GM13977 (cell line): ENCODE measurements around the gene ACKR2.

ENCODE experiments used
- DNase-seq: peaks from one replicate; pipeline ENCODE4 v3.0.0; 2012; ENCODE audit warnings: low spot score
- in situ Hi-C: fragments of 300-500 bp; cut with MboI; formaldehyde crosslinking; loops from one replicate; pipeline ENCODE4 v1.12.0; 2022; ENCODE audit warnings: low sequenced_read_pairs, low pct_unique_long_range_greater_than_20kb, mixed read lengths, inconsistent platforms; ENCODE audit not compliant: unreplicated experiment
- TF ChIP-seq, protein P1 (sequence below): IDR thresholded peaks from 2 replicates; pipeline ENCODE4 v1.5.1; 2012; ENCODE audit warnings: mild to moderate bottlenecking, control low read depth; ENCODE audit not compliant: insufficient read depth; ENCODE audit errors: extremely low read depth, missing control alignments

The ACKR2 gene

DNA sequence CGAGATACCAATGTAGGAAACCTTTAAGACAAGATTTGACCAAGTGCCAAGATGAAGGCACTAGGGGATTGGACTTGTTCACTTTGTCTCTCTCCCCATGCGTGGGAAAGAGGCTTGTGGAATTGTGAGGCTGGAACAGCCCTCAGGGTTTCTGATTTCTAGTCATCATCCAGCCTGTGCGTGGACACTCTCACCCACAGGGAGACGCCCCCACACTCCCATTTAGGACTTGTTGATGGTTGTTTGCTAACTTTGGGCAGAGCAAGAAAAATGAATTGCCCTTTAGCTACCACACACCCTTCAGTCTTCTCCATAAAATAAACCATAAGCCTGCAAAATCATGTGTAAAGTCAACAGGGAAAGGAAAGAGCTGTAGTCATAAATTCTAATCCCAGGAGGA lies 18.4 kb downstream of the ACKR2 start:
- no peak for DNase-seq
- in situ Hi-C loops = no loop called here
- TF ChIP-seq, protein P1, sequence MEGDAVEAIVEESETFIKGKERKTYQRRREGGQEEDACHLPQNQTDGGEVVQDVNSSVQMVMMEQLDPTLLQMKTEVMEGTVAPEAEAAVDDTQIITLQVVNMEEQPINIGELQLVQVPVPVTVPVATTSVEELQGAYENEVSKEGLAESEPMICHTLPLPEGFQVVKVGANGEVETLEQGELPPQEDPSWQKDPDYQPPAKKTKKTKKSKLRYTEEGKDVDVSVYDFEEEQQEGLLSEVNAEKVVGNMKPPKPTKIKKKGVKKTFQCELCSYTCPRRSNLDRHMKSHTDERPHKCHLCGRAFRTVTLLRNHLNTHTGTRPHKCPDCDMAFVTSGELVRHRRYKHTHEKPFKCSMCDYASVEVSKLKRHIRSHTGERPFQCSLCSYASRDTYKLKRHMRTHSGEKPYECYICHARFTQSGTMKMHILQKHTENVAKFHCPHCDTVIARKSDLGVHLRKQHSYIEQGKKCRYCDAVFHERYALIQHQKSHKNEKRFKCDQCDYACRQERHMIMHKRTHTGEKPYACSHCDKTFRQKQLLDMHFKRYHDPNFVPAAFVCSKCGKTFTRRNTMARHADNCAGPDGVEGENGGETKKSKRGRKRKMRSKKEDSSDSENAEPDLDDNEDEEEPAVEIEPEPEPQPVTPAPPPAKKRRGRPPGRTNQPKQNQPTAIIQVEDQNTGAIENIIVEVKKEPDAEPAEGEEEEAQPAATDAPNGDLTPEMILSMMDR = no peak

DNA sequence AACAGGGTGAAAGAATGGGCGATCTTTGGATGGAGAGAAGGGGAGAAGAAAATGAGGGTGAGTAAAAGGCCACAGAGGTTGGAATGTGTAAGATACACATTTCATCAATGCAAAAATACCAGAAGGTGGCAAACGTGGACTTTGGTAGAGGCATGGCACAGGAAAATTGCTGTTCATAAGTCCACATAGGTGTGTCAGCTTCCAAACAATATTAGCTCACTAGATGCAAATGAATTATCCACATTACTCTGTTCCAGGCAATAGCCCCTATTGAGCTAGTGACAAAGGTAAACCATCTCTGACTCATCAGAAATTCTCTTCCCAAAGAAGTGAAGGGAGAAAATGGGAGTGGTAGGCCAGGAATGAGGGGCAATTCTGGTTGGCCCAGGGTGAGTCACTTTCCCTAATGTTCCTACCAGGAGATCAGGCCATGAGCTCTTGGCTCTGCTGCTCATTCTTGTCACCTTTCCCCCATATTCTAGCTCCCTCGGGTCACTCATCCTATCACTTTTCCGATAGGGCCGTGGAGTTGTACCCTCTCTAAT lies 19.9 kb downstream of the ACKR2 start:
- TF ChIP-seq, protein P1 = no peak
- in situ Hi-C loops = no loop called here
- DNase-seq = no peak

DNA sequence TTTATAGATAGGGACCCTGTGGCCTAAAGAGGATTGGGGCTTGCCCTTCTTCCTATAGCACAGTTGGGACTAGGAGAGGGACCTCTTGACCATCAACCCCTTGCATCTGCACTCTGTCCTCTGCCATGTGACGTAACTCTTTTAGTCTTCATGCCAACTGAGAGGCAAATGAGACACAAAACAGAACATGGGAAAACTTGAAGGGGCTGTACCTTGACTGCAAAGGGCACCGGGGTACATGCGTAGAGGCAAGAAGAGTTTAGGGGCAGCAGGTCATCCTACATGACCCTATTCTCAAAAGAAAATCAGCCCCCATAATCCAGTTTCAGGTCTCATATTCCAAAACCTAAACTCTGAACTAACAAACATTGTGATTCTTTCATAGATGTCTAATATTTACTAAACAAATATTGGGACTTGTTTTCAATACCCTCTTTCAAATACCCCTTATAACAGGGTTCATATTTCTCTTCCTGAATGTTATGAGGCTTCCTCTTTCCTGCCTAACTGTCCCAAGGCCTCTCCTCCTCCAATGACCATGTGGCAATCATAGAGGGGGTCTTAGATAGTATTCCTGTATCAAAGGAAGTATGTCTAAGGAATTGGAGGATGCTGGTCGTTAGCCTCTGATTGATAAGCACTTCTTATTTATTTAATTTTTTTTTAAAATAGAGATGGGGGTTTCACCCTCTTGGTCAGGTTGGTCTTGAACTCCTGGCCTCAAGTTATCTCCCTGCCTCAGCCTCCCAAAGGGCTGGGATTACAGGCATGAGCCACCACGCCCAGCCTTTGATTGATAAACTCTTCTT lies 20.6 kb downstream of the ACKR2 start:
- no peak for DNase-seq
- in situ Hi-C loops = no loop called here
- TF ChIP-seq, protein P1 = no peak

DNA sequence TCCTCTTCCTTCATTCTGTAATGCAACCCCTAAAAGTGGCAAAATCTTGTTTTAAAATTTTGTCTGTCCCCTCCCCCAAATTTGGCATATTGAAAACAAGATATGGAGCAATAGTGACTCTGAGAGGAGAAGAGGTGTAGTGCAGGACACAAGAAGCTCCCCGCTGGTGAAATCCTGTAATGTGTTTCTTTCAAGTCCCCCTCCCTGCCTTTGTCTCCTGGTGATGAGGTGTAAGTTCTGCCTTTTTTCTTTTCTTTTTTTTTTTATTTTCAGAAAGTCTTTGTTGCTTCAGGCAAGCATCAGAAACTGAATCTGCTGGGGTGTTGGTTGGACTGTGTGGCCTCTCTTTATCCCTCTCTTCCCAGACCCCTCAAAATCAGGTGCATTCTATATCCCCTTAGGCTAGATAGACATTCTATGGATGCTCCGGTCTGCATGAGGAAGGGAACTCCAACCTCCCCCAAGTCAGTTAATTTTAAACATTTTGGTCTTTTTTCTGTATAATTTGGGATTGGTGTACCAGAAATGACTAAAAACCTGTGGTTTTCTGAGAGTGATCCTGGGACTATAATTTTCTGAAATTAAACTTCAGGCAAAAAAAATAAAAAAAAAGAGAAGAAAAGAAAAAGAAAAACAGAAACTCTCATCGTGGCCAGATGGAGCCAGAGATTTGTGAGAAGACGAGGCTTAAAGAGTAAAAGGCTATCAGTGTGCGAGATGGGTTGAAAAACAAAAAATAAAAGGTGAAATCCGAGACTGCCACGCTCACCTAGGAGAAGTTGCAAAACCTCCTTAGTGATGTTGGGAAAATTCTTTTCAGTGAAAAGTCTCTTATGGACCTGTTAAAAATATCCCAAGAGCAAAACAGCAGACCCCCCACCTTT lies 21.4 kb downstream of the ACKR2 start:
- in situ Hi-C loops = no loop called here
- TF ChIP-seq, protein P1 = peak; percentile 37
- no peak for DNase-seq

DNA sequence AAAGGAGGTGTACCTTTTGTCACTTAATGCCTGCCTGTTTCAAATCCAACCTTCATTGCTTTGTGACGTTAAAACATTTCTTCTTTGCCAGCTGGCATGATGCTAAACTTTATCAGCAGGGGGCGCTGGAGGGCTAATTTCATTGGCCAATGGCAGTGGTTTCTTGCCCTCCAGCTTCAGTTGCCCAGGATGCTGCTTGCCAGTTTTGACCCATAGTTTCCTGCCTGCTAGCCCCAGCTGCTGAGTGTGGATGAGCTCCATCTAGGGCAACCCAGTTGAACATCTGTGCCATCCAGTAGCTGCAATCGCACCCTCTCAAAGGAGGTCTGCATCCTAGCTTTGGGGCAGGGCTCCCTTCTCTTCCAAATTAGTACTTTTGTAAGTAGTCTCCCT lies 22.1 kb downstream of the ACKR2 start:
- TF ChIP-seq, protein P1 = peak; percentile 81
- DNase-seq = peak; percentile 56
- in situ Hi-C loops = no loop called here
